WI38 (cell line): ENCODE measurements around the gene CCDC197.

Experiments
- H3K4me3 ChIP-seq: 2 replicates; pipeline ENCODE4 v1.5.1; 2011; ENCODE audit warnings: low read depth, mild to moderate bottlenecking, control low read depth, low read length
- CTCF ChIP-seq: IDR thresholded peaks from 2 replicates; pipeline ENCODE4 v1.5.1; 2012; ENCODE audit warnings: low read depth, mild to moderate bottlenecking, control low read depth, low read length

CCDC197 gene

DNA sequence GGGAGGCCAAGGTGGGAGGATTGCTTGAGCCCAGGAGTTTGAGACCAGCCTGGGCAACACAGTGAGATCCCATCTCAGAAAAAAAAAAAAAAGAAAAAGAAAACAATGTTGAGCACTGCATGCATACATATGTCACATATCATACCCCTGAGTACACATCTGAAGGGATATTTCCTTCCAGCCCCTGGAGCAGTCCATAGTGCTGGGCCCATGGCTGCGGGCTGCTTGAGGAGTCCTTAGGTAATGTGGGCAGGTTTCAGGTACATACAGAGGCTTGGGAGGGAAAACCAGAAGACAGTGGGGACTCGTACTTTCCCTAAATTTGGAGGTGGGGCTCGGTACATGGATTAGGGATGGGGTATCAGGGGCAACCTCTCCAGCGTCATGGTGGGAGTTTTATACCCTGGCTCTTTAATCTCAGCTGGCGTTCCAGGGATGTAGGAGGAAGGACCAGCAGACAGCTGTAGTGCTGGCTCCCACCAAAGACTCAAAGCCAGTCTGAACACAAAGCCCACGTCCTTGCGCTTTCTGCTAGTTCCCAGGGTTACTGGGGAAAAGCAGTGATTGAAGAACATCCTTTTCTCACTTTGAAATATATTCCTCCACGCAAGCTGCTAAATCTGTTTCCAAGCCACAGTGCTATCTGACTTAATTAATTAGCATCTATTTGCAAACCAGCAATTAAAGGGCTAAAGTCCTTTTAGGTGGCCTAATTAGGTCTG, 34.2 kb downstream of the CCDC197 start:
- no peak overlapping the region for H3K4me3 ChIP-seq
- no peak for TF ChIP-seq CTCF

DNA sequence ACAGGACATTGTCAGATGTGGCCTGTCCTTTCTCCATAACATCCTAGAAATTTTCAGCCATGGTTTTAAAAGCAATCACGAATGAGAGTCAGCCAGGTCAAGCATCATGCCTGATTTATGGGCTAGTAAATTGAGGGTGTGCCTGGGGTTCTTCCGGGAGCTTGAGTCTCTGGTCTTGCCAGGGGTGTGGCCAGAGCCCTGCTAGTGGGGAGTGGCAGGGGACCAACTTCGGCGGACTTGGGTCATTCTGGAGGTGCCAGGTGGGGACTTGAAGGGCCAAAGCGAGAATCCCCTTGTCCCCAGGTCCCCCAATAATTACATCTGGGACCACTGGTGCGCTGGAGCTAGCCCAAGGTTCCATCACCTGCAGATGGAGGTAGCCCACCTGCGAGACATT, 34.8 kb downstream of the CCDC197 start:
- no peak for TF ChIP-seq CTCF
- H3K4me3 ChIP-seq: no peak overlapping the region

- no peak overlapping the region for H3K4me3 ChIP-seq
- TF ChIP-seq CTCF: no peak
These were observed 37.8 kb downstream of the CCDC197 start for GRCh38 chr14:94034886-94035285.

DNA sequence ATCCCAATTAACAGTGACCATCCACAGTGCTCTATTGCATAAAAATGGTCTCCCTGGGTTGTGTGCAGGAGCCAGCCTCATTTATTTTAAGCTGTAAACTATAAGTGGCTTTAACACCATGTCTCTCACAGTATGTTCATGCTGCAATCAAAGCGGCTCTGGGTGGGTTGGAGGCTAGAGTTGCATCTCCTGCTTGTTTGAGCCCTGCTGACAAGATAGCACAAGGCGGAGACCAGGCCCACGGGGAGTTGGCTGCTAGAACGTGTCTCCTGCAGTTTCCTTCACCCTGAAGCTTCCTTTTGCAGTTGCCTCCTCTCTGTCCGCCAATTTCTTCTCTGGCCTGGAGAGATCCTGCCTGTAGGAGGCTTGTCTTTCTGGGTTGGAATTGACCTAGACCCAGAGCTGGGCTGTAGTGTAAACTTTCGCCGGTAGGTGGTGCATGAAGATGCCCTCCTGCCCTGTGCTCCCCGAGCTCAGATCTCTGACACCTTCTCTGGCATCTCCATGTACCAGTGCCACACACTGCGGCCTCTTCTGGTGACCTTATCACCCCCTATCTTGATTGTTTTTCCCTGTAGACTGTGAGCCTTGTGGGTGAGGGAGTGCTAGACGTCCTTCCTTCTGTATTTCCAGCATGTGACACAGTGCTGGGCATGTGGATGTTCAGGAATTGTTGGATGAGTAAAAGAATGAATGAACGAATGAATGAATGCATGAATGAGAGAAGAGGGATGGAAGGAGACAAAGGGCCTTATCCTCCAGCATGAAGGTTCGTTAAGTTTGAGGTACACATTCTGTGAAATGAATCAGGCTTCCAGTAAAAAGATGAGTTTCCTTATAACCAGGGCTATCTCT, 39.4 kb downstream of the CCDC197 start:
- H3K4me3 ChIP-seq: no peak overlapping the region
- TF ChIP-seq CTCF: peak; percentile 95

DNA sequence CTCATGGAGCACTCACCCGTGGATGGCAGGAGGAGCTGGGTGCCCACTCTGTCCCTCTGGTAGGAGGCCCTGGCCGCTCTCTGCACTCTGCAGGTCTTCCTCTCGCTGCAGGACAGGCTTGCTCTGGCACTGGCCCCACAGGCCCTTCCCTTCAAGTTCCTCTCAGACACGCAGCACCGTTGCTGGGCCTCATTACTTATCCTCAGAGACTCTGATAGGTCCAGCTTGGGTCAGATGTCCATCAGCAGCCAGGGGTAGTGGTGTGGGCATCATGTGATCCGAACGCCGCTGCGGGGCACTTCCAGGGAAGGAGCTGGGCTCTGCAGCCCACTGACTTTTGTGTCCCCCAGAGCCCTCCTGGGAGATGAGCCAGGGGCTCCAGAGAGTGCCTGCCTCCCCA, 40.9 kb downstream of the CCDC197 start:
- no peak overlapping the region for H3K4me3 ChIP-seq
- TF ChIP-seq CTCF: no peak

DNA sequence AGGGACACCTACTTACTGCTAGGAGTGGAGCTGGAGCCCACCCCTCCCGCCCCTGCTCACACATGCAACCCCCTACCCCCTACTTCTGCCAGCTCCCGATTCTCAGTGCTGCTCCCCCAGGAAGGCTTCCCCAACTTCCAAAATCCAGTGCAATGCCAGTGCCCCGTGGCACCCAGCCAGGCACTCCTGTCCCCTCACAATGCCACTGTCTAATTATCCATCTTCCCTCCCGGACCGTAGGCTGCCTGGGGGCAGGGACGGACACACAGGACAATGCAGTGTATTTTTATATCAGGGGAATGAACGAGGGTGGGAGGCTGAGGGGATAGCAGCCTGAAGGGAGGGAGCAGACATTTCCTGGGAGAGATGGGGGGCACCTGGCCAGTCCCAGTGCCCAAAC, 41.4 kb downstream of the CCDC197 start:
- H3K4me3 ChIP-seq: no peak overlapping the region
- TF ChIP-seq CTCF: no peak
